Measurements from ENCODE around the gene APOBR. TPM values are rescaled to one million over a fixed set of nuclear protein-coding genes. Genes with fewer than 3 reads are reported as not detected.
"Not testable (repeated sequence)": the region's sequence is repeated elsewhere in the genome, so short reads cannot be mapped to it uniquely, and the experiment has no call there.

The APOBR gene
- total RNA-seq, 2 donors from 2014 or later, result 12.6 to 13.6 TPM

DNA sequence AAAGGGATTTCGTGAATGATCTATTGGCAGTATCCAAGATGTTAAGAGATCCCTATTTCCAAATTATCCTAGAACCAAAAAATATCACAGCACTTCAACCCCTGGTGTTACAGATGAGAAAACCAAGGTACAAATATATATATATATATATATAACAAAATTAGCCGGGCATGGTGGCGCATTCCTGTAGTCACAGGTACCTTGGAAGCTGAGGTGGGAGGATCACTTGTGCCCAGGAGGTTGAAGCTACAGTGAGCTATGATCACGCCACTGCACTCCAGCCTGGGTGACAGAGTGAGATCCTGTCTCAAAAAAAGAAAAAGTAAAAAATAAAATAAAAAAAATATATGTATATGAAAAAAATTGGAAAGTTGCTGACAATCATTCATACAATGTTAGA is 1.9 kb upstream of the APOBR start:
- H3K4me3 Mint-ChIP-seq, result peak overlapping the region; percentile 92
- peak overlapping the region; percentile 98 for H3K27ac Mint-ChIP-seq
- no peaks in the 10 kb centered on the region for H3K9me3 ChIP-seq (ENCODE audit: control insufficient read depth, low read length, poor library complexity, severe bottlenecking)
- DNase-seq, result no peak
- H3K27me3 Mint-ChIP-seq, result no peaks in the 10 kb centered on the region
- peaks cover 12% of the 10 kb centered on the region for H3K36me3 Mint-ChIP-seq (ENCODE audit: low read depth)
- no peak for ATAC-seq
- H3K4me1 Mint-ChIP-seq, result peaks cover 42% of the 10 kb centered on the region

DNA sequence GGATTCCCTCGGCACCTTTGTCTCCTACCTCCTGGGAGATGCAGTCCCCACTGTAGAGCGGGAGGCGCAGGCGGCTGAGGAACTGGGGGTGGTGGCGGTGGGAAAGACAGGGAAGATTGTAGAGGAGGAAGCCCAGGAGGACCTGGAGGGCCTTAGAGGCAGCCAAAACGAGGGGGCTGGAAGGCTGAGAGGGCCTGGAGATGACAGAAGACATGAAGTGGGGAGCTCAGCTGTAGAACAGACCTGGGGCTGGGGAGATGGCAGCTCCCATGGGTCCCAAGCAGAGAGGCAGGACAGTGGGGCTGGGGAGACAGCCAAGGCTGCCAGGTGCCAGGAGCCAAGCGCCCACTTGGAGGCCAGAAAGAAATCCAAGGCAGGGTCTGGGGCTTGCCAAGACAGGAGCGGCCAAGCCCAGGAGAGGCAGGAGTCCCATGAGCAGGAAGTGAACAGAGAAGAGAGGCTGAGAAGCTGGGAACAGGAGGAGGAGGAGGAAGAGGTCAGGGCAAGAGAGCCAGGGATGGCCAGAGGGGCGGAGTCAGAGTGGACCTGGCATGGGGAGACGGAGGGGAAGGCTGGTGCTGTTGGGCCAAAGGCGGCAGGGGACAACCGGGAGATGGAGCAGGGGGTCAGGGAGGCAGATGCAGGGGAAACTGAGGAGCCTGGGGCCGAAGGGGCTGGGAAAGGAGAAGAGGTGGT is 803 bp downstream of the APOBR start:
- ATAC-seq, result no peak
- DNase-seq, result no peak
- Mint-ChIP-seq H3K27ac (peak overlapping the region; percentile 98), H3K4me1 (peaks cover 38% of the 10 kb centered on the region), H3K36me3 (ENCODE audit: low read depth) (peaks cover 12% of the 10 kb centered on the region), H3K4me3 (peak overlapping the region; percentile 92), H3K27me3 (no peaks in the 10 kb centered on the region)
- no peaks in the 10 kb centered on the region for H3K9me3 ChIP-seq (ENCODE audit: control insufficient read depth, low read length, poor library complexity, severe bottlenecking)

DNA sequence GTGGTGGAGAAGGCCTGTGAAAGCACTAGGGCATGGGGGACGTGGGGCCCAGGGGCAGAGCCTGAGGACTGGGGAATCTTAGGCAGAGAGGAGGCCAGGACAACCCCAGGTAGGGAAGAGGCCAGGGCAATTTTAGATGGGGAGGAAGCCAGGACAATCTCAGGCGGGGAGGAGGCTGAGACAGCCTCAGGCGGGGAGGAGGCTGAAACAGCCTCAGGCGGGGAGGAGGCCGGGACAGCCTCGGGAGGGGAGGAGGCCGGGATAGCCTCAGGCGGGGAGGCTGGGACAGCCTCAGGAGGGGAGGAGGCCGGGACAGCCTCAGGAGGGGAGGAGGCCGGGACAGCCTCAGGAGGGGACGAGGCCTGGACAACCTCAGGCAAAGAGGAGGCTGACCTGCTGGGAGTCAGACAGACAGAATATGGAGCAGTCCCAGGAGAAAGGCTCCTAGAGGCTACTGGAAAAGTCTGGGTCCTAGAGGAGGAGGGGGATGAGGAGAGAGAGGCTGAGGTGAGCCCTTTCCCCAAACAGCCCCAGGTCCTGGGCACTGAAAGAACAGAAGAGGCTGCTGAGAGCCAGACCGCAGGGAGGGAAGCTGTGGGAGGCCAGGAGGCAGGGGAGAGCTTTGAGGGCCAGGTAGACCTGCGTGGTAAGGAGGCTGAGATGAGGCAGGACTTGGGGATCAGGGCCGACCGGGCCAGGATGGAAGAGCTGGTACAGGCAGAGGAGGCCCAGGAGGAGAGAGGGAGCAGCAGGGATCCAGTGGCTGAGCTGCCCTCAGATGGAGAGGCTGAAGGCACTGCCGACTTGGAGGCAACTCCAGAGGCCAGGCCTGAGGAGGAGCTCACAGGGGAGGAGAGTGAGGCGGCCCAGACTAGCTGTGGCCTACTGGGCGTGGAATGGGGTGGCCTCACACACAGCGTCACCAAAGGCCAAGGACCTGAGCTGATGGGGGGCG is 1.6 kb downstream of the APOBR start:
- H3K27ac Mint-ChIP-seq, result peak overlapping the region; percentile 98
- DNase-seq (no peak), ATAC-seq (no peak)
- peaks cover 41% of the 10 kb centered on the region for H3K4me1 Mint-ChIP-seq
- peaks cover 12% of the 10 kb centered on the region for H3K36me3 Mint-ChIP-seq (ENCODE audit: low read depth)
- H3K4me3 Mint-ChIP-seq, result peak overlapping the region; percentile 92
- no peaks in the 10 kb centered on the region for H3K27me3 Mint-ChIP-seq
- no peaks in the 10 kb centered on the region for H3K9me3 ChIP-seq (ENCODE audit: control insufficient read depth, low read length, poor library complexity, severe bottlenecking)

DNA sequence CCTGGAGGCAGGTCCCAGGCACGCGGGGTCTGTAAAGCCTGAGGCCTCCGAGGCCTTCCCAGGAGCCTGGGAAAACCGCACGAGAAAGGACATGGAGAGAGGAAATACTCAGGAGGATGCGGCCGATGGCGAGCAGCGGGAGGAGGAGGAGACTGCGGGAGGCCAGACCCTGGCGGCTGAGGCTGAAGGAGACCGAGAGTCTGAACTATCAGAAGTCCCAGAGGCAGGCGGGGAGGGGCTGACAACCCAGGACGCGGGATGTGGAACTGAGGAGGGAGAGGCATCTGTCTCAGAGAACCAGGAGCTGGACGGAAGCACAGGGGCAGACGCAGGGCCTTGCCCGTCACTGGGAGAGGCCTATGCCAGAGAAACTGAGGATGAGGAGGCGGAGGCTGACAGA is 2.4 kb downstream of the APOBR start:
- Mint-ChIP-seq H3K36me3 (ENCODE audit: low read depth) (peaks cover 10% of the 10 kb centered on the region), H3K27ac (peak overlapping the region; percentile 98), H3K4me3 (peak overlapping the region; percentile 21), H3K27me3 (no peaks in the 10 kb centered on the region), H3K4me1 (peaks cover 40% of the 10 kb centered on the region)
- DNase-seq (no peak), ATAC-seq (no peak)
- H3K9me3 ChIP-seq (ENCODE audit: control insufficient read depth, low read length, poor library complexity, severe bottlenecking), result no peaks in the 10 kb centered on the region

DNA sequence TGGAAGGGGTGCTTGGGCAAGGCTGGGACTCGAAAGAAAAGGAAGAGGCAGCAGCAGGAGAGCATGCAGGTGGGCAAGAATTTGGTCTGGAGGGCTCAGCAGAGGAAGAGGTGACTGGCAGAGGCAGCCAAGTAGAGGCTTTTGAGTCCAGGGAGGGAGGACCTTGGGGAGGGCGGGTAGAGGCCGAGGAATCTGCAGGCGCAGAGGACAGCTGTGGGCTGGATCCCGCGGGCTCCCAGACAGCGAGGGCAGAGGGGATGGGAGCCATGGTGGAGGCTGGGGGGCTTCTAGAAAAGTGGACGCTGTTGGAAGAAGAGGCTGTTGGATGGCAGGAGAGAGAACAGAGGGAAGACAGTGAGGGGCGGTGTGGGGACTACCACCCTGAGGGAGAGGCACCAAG is 2.9 kb downstream of the APOBR start:
- H3K27me3 Mint-ChIP-seq, result no peaks in the 10 kb centered on the region
- H3K4me3 Mint-ChIP-seq, result peak overlapping the region; percentile 21
- peaks cover 10% of the 10 kb centered on the region for H3K36me3 Mint-ChIP-seq (ENCODE audit: low read depth)
- ATAC-seq (no peak), DNase-seq (no peak)
- H3K27ac Mint-ChIP-seq, result peak overlapping the region; percentile 98
- no peaks in the 10 kb centered on the region for H3K9me3 ChIP-seq (ENCODE audit: control insufficient read depth, low read length, poor library complexity, severe bottlenecking)
- H3K4me1 Mint-ChIP-seq, result peaks cover 38% of the 10 kb centered on the region

DNA sequence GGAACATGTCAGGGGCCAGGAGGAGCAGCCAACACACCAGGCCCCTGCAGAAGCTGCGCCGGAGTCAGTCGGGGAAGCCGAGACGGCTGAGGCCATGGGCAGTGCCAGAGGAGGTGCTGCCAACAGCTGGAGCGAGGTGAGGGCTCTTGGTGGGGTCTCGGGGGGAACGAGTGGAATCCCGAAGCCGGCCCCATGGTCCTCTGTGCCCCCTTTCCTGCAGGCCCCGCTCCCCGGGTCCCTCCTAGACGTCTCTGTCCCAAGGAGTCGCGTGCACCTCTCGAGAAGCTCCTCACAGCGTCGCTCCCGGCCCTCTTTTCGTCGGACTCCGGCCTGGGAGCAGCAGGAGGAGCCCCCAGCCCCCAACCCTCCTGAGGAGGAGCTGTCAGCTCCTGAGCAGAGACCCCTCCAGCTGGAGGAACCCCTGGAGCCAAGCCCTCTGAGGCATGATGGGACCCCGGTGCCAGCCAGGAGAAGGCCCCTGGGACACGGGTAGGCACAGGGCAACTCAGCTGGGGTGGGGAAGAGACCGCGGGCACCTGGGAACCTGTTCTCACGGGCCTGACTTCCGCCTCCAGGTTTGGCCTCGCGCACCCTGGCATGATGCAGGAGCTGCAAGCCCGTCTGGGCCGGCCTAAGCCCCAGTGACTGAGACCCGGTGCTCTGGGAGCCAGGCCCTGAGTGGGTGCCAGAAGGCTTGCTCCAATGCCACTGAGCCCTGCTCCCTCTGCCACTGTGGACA is 3.6 kb downstream of the APOBR start:
- ATAC-seq (no peak), DNase-seq (no peak)
- Mint-ChIP-seq H3K4me3 (peak overlapping the region; percentile 21), H3K27ac (peak overlapping the region; percentile 98), H3K4me1 (peaks cover 36% of the 10 kb centered on the region), H3K27me3 (no peaks in the 10 kb centered on the region), H3K36me3 (ENCODE audit: low read depth) (peaks cover 10% of the 10 kb centered on the region)
- no peaks in the 10 kb centered on the region for H3K9me3 ChIP-seq (ENCODE audit: control insufficient read depth, low read length, poor library complexity, severe bottlenecking)

DNA sequence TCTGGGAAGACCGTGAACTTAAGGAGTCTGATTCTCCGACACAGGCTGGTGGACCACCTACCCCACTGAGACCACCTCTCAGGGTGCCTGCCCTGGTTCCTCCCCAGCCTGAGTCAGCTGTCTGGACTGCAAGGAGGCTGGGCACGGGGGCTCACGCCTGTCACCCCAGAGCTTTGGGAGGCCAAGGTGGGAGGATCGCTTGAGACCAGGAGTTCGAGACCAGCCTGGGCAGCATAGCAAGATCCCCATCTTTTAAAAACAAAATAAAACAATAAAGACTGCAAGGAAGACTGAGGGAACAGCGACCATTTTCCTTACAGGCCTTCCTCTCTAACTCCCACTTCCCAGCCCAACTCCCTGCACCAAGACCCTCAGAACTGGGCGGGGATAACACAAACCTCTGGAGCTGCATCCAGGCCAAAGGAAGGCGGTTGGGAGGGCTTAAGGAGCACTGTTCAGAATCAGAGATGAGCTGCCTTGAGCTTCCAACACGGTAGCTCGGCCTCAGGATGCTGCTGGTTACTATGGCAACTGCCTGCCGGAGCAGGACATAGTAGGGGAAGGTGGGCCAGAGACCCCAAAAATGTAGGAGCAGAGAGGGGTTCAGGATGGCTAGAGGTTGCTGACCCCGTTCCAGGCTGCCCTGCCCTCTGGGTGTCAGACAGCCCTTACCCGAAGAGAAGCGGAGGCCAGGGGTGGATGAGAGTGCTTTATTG is 4.4 kb downstream of the APOBR start:
- Mint-ChIP-seq H3K27ac (no peak overlapping the region), H3K4me1 (peaks cover 32% of the 10 kb centered on the region), H3K27me3 (no peaks in the 10 kb centered on the region), H3K36me3 (ENCODE audit: low read depth) (peaks cover 10% of the 10 kb centered on the region), H3K4me3 (no peak overlapping the region)
- H3K9me3 ChIP-seq (ENCODE audit: control insufficient read depth, low read length, poor library complexity, severe bottlenecking), result no peaks in the 10 kb centered on the region
- ATAC-seq, result no peak
- DNase-seq, result no peak

DNA sequence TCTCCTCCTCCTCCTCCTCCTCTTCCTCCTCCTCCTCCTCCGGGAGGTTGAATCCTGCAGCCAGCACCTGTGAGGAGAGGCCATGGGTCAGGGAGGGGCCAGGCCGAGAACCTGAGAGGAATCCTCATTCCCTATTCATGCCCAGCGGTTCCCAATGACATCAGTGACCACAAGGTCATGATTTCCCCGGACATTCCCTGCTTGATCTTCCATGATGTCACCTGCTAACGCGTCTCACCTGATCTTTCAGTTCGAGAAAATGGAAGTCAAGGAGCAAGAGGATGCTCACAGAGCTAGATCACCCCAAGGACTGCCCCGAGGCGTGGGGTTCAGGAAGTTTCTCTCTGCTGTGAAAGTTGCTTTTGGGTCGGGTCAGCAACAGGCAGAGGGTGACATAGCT is 5.4 kb downstream of the APOBR start:
- H3K27ac Mint-ChIP-seq, result no peak overlapping the region
- no peak for DNase-seq

DNA sequence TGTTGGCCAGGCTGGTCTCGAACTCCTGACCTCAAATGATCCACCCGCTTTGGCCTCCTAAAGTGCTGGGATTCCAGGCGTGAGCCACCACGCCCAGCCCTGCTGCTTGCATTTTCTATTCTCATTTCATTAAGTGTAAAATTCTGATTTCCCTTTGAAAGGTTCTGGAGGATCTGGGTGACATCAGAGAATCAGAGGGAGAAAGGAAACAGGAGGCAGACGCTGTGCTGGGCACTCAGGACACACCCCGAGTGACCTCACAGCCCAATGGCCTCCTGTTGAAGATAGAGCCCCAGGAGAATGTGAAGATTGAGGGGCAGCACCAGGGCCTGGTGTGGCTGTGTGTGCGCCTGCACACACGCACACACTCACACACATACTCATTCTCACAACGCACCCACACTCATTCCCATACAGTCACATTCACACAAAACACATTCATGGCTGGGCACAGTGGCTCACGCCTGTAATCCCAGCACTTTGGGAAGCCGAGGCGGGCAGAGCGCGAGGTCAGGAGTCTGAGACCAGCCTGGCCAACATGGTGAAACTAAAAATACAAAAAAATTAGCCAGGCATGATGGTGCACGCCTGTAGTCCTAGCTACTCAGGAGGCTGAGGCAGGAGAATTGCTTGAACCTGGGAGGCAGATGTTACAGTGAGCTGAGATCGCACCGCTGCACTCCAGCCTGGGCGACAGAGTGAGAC is 6.2 kb downstream of the APOBR start:
- ATAC-seq; H3K27ac Mint-ChIP-seq; H3K9me3 ChIP-seq (ENCODE audit: control insufficient read depth, low read length, poor library complexity, severe bottlenecking); DNase-seq; H3K4me3 Mint-ChIP-seq; H3K27me3 Mint-ChIP-seq: not testable (repeated sequence)
- peaks cover 10% of the 10 kb centered on the region for H3K36me3 Mint-ChIP-seq (ENCODE audit: low read depth)
- peaks cover 18% of the 10 kb centered on the region for H3K4me1 Mint-ChIP-seq

More for the DNA sequence above, 5.4 kb downstream of the APOBR start:
- Mint-ChIP-seq H3K27me3 (no peaks in the 10 kb centered on the region), H3K4me3 (no peak overlapping the region), H3K36me3 (ENCODE audit: low read depth) (peaks cover 10% of the 10 kb centered on the region), H3K4me1 (peaks cover 26% of the 10 kb centered on the region)
- no peaks in the 10 kb centered on the region for H3K9me3 ChIP-seq (ENCODE audit: control insufficient read depth, low read length, poor library complexity, severe bottlenecking)
- ATAC-seq, result no peak

DNA sequence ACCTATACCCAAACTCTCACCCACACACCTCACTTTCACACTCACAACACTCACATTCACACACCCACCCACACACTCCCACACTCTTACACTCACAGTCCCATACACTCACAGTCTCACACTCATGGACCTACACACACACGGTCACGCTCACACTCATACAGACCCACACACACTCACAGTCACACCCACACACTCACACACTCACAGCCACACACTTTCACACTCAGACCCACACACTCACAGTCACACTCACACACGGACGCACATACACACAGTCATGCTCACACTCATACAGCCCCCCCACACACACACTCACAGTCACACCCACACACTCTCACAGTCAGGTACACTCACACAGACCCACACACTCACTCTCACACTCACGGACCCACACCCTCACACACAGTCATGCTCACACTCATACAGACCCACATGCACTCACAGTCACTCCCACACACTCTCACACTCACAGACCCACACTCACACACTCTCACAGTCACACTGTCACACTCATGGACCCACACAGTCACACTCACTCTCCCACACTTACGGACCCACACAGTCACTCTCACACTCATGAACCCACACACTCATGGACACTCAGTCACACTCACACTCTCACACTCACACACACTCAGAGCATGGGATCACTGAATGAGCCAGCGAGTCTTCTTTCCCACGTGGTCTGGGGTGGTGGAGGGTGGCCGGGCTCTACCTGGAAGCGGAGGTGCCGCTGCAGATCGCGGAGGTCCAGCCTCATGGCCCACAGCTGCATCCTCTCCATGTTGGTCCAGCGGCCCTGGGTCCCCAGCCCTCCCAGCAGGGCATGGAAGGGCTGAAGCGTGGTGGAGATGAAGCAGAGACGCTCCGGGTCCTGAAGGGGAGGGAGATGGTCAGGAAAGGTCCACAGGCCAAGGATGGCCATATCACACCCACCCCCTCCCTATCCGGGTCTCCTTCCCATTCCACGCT is 7.1 kb downstream of the APOBR start:
- Mint-ChIP-seq H3K36me3 (ENCODE audit: low read depth) (peaks cover 6% of the 10 kb centered on the region), H3K4me3 (no peak overlapping the region), H3K4me1 (peaks cover 11% of the 10 kb centered on the region), H3K27ac (no peak overlapping the region), H3K27me3 (no peaks in the 10 kb centered on the region)
- ATAC-seq (no peak), DNase-seq (no peak)
- no peaks in the 10 kb centered on the region for H3K9me3 ChIP-seq (ENCODE audit: control insufficient read depth, low read length, poor library complexity, severe bottlenecking)

DNA sequence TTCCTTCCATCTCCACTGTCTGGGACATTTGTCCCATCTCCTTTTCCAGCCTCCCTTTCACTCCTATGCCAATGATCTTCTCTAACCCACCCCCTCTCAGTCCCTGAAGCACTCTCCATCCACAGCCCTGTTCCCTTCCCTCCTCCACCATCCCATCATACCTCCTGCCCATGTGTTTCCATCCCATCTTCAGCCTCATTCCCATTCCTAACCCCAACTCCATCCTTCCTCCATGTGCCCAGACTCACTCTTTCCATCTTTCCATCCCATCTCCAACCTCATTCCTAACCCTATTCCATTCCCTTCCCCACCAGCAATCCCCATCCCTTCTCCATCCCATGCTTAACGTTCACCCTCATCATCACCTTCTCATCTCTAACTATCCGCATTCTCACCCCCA is 7.8 kb downstream of the APOBR start:
- DNase-seq (no peak), ATAC-seq (no peak)
- Mint-ChIP-seq H3K27ac (no peak overlapping the region), H3K36me3 (ENCODE audit: low read depth) (peaks cover under 1% of the 10 kb centered on the region), H3K4me3 (no peak overlapping the region), H3K27me3 (no peaks in the 10 kb centered on the region), H3K4me1 (peaks cover 7% of the 10 kb centered on the region)
- no peaks in the 10 kb centered on the region for H3K9me3 ChIP-seq (ENCODE audit: control insufficient read depth, low read length, poor library complexity, severe bottlenecking)

Data from T-helper 17 cell (primary cell).